ENCODE results near the gene BAIAP3.

- no peak for TF ChIP-seq ZNF274 (IDR thresholded peaks at IDR 0.05; ENCODE audit: low read depth, low read length)
- TF ChIP-seq, protein P1, sequence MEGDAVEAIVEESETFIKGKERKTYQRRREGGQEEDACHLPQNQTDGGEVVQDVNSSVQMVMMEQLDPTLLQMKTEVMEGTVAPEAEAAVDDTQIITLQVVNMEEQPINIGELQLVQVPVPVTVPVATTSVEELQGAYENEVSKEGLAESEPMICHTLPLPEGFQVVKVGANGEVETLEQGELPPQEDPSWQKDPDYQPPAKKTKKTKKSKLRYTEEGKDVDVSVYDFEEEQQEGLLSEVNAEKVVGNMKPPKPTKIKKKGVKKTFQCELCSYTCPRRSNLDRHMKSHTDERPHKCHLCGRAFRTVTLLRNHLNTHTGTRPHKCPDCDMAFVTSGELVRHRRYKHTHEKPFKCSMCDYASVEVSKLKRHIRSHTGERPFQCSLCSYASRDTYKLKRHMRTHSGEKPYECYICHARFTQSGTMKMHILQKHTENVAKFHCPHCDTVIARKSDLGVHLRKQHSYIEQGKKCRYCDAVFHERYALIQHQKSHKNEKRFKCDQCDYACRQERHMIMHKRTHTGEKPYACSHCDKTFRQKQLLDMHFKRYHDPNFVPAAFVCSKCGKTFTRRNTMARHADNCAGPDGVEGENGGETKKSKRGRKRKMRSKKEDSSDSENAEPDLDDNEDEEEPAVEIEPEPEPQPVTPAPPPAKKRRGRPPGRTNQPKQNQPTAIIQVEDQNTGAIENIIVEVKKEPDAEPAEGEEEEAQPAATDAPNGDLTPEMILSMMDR (IDR thresholded peaks at IDR 0.05 in 2 of 3, conservative IDR thresholded peaks at IDR 0.05 in 1 of 3; ENCODE audit: borderline replicate concordance in 1 of 3, insufficient read depth in 1 of 3, low read depth in 2 of 3, low read length in 2 of 3): no peak
Observed at GRCh38 chr16:1349951-1350350, 16.5 kb downstream of the BAIAP3 start.
